Astrocyte of the cerebellum (primary cell): Measurements from ENCODE around the gene TAF1A.

ENCODE experiments used
- DNase-seq: peaks from one replicate; pipeline ENCODE4 v3.0.0-alpha.2; 2011; ENCODE audit warnings: low read depth
- H3K4me3 ChIP-seq: 2 replicates; pipeline ENCODE4 v1.5.1; 2011; ENCODE audit warnings: mild to moderate bottlenecking, low read depth, low read length, moderate library complexity
- in situ Hi-C: cut with HindIII; loops from 2 replicates; pipeline ENCODE4 v1.10.0; 2017; ENCODE audit warnings: low sequenced_read_pairs
- TF ChIP-seq, protein P1 (sequence below): IDR thresholded peaks from 2 replicates; pipeline ENCODE4 v1.5.1; 2012; ENCODE audit warnings: low read length, low read depth, moderate library complexity, mild to moderate bottlenecking; ENCODE audit errors: missing control alignments

Gene TAF1A

DNA sequence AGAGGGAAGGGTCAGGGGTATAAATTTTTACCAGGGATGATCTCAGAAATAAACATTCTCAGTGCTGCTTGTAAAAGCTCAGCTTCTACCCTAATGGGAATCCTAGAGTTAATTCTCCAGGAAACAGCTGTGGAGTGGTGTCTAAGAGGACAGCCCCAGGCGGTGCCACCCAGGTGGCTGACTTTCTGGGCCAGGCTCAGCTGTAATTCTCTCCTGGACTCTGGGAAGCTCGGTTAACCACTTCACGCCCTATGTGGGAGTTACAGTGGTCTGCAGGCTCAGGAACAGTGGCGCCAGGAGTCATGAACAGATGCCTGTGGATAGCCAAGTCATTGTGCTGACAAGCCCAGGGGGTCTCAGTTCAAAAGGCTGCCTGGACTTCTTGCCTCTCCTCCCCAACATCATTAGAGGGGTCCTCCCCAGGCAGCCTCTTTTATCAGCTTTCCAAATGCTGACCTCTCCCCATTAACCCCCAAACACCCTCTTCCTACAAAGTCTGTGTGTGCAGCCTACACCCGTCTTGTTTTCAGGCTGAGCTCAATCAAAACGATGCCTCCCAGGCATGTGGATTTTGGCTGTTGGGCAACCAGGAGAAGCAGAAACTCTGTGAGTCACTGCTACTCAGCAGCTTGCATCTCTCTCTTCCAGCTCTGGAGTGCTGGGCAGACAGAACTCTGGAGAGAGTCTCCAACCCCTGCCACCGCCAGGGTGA lies 43.0 kb downstream of the TAF1A start:
- peak; percentile 94 for DNase-seq
- in situ Hi-C loops, result no loop called here
- TF ChIP-seq, protein P1, sequence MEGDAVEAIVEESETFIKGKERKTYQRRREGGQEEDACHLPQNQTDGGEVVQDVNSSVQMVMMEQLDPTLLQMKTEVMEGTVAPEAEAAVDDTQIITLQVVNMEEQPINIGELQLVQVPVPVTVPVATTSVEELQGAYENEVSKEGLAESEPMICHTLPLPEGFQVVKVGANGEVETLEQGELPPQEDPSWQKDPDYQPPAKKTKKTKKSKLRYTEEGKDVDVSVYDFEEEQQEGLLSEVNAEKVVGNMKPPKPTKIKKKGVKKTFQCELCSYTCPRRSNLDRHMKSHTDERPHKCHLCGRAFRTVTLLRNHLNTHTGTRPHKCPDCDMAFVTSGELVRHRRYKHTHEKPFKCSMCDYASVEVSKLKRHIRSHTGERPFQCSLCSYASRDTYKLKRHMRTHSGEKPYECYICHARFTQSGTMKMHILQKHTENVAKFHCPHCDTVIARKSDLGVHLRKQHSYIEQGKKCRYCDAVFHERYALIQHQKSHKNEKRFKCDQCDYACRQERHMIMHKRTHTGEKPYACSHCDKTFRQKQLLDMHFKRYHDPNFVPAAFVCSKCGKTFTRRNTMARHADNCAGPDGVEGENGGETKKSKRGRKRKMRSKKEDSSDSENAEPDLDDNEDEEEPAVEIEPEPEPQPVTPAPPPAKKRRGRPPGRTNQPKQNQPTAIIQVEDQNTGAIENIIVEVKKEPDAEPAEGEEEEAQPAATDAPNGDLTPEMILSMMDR, result no peak
- H3K4me3 ChIP-seq, result no peak overlapping the region

DNA sequence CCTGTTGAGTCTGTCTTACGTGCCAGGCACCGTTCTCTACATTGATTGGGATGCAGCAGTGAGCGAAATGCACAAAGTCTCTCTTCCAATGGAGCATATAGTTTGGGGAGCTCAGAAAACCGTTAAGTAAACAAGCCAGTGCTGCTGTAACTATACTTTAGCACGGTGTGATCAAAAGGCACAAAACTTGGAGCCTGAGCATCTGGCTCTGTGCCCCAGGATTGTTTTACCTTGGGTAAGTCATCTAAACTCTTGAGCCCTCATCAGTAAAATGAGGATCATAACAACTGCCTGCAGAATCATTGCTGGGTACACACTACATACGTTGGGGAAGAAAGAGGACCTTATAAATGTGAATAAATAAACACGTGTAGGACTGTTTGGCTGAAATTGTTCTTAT lies 43.6 kb downstream of the TAF1A start:
- peak; percentile 9 for DNase-seq
- H3K4me3 ChIP-seq, result no peak overlapping the region
- in situ Hi-C loops, result no loop called here
- TF ChIP-seq, protein P1, result no peak

DNA sequence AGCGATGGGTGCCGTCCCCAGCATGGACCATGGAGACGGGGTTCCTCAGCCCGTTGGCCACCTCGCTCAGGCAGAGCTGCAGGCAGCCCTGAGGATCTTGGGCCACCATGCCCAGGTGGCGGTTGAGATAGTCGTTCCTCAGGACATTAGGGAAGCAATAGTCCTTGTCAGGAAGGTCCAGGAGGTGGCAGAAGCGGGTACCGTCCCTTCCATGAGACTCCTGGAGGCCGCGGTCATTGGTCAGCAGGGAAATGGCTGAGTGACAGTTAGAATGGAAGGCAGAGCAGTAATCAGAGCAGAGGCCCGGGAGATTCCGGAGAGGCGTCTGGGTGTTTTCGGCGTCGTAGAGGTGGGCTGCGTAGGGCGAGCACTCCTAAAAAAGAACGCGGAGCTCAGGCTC lies 45.9 kb downstream of the TAF1A start:
- in situ Hi-C loops, result no loop called here
- H3K4me3 ChIP-seq, result no peak overlapping the region
- TF ChIP-seq, protein P1, result no peak
- no peak for DNase-seq

DNA sequence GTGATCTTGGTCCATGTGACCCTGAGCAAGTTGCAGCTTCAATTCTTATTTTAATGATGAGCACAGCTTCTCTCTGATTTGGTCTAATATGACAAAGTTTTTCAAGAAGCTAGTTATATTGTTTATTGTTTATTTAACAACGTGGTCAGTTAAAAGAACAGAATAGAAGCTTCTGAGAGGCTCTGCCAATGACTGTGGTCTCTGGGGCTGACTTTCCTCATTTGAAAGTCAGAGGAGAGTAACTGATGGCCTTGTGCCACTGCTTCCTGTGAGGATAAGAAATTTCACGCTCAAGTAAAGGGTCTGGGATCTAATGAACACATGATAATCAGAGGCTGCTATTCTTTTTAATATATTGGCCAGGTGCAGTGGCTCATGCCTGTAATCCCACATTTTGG lies 49.1 kb downstream of the TAF1A start:
- TF ChIP-seq, protein P1, result no peak
- in situ Hi-C loops, result no loop called here
- no peak overlapping the region for H3K4me3 ChIP-seq
- DNase-seq, result peak; percentile 42

DNA sequence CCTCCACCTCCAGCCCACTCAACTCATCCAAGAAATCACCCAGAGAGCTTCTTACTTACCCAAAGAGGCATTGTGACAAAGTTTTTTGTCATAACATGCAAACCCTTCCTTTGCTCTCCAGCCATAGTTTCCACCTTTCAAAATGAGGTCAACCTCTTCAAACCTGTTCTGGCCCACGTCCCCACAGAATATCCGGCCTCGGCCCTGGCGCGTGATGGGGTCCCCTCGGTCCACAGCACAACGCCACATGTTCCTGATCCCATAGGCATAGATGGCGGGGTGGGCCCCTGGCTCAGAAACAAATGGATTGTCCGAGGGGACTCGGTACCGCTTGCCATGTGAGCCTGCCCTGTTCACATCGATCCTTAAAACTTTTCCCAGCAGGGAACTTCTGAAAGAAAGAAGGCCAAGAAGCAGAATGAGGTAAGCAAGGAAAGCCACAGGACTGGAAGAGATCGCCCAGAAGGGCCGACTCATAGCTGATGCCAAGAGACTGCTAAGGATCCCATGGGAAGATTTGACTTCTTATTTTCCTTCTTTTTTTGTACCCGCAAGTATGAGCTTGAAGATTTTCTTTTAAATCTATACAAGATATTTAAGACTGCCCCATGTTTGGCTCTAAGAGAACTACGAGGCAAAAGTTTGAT lies 49.7 kb downstream of the TAF1A start:
- in situ Hi-C loops, result no loop called here
- H3K4me3 ChIP-seq, result no peak overlapping the region
- TF ChIP-seq, protein P1, result no peak
- DNase-seq, result peak; percentile 54

DNA sequence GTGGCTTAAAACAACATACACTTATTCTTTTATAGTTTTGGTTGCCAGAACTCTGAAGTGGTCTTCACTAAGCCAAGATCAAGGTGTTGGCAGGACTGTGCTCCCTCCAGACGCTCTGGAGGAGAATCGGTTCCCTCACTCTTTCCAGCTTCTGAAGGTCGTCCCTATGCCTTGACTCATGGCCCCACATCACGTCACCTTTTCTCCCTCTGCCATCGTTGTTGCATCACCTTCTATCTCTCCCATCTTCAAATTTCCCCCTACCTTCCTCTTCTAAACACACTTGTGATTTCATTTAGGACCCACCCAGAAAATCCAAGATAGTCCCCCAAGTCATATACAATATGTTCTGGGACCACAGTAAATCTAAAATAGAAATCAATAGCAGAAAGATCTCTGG lies 54.3 kb downstream of the TAF1A start:
- no peak overlapping the region for H3K4me3 ChIP-seq
- in situ Hi-C loops, result no loop called here
- no peak for DNase-seq
- TF ChIP-seq, protein P1, result no peak
